Measurements from ENCODE around the gene ETS1.

DNA sequence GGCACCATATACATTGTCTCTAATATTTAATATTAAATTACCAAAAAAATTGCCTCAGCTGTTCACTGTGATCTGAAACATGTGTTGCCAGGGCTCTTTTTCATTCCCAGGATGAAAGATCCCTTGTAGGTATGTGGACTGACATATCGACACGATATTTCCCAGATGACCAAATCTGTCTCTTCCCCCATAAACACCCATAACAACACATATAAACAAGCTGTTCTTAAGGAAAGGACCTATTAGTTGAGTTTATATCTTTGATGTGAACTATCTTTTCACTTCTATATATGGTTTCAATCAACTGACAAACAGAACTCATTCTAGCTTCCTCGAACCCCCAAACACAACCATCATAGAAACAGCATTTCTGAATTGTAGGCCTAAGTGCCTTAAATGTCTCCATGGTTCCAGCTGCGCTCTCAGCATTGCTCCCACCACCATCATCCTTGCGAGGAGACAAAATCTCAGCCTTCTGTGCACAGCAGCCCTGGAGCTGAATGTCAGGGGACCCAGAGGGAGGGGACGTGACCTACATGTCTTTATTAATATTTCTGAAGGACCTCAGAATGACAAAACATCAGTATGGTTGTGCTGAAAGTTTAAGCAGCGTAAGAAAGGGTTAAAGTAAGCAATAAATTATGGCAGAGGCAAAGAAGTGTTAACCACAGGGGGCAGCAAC is 67.0 kb downstream of the ETS1 start:
- TF ChIP-seq POLR2A (IDR thresholded peaks at IDR 0.05) = no peak
- TF ChIP-seq, protein P1, sequence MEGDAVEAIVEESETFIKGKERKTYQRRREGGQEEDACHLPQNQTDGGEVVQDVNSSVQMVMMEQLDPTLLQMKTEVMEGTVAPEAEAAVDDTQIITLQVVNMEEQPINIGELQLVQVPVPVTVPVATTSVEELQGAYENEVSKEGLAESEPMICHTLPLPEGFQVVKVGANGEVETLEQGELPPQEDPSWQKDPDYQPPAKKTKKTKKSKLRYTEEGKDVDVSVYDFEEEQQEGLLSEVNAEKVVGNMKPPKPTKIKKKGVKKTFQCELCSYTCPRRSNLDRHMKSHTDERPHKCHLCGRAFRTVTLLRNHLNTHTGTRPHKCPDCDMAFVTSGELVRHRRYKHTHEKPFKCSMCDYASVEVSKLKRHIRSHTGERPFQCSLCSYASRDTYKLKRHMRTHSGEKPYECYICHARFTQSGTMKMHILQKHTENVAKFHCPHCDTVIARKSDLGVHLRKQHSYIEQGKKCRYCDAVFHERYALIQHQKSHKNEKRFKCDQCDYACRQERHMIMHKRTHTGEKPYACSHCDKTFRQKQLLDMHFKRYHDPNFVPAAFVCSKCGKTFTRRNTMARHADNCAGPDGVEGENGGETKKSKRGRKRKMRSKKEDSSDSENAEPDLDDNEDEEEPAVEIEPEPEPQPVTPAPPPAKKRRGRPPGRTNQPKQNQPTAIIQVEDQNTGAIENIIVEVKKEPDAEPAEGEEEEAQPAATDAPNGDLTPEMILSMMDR (IDR thresholded peaks at IDR 0.05) = no peak
- TF ChIP-seq POLR2AphosphoS5 (IDR thresholded peaks at IDR 0.05) = no peak

Data from prostate gland (tissue), 2 donors.